Hematopoietic multipotent progenitor cell treated with erythropoietin and hydrocortisone succinate and interleukin-3 and kit ligand, for 4 days (in vitro differentiated cells): ENCODE data around the gene SERPINH1.

Experiments used
- DNase-seq: peaks from one replicate; pipeline ENCODE4 v3.0.0-alpha.2; 2015

SERPINH1 gene

DNA sequence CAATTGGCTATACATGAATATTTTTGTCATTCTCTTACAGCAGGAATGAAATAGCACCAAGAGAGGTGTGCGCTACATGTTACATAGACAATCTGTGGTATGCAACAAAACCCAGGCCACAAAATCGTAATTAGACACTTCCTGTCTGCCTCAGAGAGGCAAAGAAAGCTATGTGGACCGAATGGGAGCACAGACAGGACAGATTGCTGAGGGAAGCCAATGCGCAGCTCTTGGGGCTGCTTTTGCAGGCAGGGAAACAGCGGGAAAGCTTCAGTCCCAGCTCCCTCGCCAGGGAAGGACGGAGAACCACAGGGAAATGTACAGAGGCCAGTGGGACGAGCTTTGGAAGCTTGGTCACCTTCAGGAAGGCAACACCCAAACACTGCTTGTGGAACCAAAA is 40.9 kb downstream of the SERPINH1 start:
- DNase-seq = no peak

DNA sequence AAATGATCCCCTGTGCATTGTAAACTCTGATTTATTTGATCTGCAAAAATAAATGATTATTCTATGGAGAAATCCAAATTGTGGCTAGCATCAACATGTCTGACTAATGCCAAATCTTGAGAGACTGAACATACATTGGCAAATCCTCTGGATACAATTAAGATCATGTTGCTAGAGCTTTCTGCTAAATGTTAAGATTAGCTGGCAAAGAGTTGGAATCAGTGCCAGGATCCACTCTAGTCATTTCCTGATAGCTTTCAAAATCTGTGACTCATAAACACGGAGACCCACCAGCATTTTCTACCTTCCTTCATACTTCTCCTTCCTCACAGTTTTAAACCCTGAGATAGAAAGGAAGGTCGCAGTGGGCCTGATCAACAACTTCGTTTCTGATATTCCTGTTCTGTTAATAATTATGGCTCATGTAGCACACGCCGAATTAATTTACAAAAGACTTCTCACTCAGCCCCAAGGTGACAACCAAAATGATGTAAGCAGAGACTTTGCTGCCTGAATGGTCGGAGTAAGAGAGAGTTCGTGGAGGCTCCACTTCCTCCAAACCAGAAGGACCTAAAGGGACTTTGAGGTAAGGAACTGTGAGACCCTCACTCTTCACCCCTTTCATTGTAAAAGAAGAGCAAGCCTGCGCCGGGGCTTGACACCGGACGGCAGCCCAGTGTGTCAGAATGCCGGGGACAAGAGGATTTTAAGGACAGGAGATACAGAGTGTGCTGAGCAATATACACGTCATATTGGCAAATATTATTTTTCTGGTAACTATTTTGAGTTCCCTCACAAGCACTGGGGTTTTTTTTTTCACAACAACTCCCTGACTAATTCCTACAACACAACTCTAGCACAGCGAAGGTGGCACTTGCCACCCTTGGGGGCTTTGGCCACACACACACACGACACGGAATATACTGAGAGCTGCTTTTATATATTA is 42.0 kb downstream of the SERPINH1 start:
- no peak for DNase-seq

DNA sequence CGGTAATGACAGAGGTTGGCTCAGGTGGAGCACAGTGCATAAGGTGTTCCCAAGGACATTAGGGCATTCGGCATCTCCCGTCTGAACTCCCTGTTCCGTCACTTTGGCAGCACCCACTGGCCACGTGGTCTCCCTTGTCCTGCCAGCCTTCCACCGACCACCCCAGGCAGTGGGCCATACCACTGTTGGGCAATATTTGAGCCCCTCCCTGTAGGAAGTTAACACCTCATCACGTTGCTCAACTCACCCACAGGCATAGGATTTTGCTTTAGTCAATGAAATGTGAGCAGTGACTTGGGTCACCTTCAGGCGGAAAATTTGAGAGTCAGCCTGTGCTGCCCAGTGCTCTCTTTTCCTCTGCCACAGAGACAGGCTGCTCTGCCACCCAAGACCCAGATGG is 44.0 kb downstream of the SERPINH1 start:
- DNase-seq = no peak

DNA sequence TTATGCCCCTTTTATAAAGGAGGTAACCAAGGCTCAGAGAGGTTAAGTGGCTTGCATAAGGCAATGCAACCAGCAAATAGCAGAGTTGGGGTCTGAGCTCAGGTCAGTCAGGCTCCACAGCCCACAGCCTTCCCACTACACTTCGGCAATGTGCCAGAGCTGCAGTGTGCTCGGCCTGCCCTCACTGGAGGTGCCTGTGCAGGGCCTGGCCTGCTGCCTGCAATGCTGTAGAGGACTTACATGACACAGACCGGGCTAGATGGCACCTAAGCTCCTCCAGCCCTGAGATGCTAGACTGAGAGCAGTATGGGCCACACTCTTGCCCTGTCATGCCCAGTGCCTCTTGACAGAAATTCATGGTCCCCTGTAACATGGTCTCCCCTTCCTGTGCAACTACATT is 49.8 kb downstream of the SERPINH1 start:
- DNase-seq = no peak

DNA sequence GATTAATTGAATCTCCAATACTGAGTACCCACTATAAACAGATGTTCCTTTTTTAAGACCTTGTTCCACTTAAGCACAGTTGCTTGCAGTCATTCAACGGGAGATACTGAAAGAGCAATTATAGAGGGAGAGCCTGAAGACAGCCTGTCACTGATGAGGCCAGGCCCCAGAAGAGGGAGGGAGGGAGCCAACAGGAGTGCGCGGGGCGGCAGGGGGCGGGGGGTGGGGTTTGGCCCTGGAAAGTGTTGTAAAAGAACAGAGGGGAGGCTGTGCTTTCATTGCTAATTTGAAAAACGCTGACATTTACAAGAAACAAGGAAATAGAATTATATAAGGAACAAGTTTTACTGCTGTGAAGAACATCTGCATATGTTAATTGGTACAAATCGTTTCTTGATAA is 53.7 kb downstream of the SERPINH1 start:
- DNase-seq = no peak

DNA sequence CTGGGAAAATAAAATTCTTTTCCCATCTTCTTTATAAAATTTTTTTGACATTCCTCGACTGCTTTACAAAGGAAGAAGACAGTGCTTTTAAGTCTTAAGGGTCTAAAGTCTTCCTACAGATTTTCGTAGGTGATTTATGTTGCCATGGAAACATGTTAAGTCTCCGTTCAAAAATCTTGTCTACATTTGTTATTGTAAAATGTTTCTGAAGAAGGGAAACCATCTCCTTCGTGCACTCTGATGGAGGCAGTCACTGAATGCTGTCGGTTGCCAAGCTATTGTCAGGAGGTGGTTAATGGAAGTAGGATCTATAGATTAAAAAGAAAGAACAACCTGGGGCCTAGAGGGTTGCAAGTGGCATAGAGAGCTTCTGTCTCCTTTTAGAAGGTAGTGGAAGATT is 54.2 kb downstream of the SERPINH1 start:
- no peak for DNase-seq
